ENCODE results near the gene M1AP.

Gene M1AP

DNA sequence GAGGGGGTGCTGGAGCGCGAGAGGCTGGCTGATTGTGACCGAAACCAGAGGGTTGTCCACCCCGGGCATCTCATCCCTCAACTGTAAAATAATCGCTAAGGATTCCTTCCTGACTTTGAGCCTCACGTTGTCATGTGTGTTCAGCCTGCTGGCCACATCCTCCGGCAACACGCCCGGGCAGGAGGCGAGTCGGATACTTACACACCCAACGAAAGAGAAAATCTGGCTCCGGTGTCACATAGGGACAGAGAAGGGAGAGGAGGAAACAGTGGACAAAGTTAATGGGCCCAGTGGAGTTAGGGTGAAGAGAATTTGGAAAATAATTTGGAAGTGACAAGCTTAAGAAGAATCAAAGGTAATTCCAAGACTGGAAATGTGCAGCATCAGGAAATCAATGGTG lies 131.5 kb downstream of the M1AP start:
- no peak for DNase-seq

DNA sequence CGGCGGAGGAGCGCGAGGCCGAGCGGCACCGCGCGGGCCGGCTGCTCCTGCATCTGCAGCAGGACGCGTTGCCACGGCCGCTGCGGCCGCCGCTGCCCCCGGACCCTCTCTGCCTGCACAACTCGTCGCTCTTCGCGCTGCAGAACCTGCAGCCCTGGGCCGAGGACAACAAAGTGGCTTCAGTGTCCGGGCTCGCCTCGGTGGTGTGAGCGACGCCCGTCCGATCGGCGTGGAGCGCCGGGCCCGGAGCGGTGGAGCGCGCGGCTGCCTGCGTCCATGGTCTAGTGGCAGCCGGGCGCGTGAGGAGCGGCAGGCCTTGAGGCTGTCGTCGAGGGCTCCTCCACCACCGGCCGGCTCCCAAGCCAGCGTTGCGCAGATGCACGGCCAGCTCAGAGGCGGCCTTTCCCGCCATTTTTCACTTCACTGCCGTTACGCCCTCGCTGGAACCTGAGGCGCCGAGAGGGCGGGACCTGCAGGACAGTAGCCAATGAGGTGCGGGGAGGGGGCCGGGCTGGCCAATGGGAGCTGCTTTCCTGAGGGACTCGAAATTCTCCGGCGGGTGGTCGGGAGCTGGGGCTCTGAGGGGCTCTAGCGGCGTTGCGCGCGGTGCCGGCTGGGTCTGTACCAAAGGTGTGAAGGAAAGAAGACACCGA lies 132.0 kb downstream of the M1AP start:
- peak; percentile 91 for DNase-seq

DNA sequence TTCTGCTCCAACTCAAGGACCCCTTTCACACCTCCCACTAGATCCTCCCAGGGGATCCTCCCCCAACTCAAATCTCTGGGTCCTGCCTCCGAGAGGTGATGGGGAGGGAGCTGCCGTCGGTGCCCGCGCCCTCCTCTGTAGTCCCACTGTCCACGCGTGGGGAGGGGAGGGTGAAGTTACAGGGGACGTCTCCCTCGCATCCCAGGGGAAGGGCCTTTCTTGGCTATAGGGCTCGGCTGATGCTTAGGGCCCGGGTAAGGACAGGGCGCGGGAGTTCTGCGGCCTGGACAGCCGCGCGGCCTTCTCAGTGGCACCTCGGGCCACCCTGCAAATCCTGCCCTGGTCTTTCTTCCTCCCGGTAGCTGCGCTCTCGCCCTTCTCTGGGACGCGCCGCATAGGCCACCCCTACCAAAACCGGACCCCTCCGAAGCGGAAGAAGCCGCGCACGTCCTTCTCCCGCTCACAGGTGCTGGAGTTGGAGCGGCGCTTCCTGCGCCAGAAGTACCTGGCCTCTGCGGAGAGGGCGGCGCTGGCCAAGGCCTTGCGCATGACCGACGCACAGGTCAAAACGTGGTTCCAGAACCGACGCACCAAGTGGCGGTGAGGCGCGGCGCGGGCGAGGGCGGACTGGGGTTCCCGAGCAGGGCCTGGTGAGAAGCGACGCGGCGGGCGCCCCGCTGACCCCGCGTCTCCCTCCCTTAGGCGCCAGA lies 132.7 kb downstream of the M1AP start:
- no peak for DNase-seq

DNA sequence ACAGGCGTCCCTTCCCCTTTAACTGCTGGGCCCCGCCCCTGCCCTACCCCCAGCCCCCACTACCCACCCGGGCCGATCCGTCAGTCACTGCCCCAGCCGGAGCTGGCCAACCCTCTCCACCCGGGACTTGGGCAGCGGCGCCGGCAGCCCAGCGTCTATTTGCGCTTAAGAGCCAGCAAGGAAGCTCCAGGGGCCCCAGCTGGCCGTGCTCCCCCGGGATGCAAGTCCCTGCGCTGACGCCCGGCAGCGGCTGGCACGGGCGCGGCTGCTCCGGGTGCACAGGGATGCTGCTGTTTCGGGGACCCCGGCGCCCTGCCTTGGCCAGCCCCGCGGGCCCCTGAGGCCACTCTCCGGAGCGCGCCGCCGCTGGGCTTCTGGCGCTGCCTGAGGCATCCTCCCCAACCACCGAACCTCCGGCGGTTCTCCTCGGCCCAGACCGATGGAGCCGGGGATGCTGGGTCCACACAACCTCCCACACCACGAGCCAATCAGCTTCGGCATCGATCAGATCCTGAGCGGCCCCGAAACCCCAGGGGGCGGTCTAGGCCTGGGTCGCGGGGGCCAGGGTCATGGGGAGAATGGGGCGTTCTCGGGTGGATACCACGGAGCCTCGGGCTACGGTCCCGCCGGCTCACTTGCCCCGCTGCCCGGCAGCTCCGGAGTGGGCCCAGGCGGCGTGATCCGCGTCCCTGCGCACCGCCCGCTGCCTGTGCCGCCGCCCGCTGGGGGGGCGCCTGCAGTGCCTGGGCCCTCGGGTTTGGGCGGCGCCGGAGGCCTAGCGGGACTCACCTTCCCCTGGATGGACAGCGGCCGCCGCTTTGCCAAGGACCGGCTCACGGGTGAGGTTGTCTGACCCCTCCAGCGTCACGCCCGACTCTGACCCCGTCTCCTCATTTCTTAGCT lies 133.5 kb downstream of the M1AP start, which contains the start of gene TLX2:
Gene TLX2, plus strand, starts transcription at position 83 of the 903 bp plus-strand sequence. Its CDS starts 357 bp downstream, at position 440.
- no peak for DNase-seq

DNA sequence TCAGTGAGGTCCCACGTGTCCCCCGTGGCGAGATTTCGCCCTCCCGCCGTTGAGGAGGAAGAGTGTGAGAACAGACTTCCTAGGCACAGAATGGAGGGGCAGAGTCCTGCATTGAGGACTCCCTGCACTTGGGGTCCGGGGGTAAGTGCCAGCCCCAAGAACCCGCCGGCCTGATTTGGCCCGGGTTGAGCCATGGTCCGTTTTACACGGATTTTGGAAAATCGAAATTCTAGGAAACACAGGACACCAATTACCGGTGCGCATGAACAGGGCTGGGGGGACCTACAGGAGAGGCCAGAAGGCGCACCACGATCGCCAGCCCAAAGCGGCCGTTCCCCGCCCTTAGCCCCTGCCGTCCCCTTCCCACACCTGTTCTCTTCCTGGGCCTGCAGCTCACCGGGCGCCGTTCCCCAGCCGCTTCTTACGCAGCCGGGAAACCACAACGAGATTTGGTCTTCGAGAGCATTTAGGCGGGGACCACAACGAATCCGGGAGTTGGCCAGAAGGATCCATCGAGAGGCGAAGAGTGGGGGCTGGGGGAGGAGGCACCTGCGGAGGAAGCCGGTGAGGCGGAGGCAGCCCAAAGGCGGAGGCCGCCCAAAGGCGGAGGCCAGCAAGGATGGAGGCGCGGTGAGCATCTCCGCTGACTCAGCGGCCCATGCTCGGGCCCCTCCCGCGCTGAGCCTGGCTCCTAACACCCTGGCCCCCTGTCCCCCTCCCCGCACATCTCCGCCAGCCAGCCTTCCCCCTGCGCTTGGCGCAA lies 134.3 kb downstream of the M1AP start:
- DNase-seq, result no peak

DNA sequence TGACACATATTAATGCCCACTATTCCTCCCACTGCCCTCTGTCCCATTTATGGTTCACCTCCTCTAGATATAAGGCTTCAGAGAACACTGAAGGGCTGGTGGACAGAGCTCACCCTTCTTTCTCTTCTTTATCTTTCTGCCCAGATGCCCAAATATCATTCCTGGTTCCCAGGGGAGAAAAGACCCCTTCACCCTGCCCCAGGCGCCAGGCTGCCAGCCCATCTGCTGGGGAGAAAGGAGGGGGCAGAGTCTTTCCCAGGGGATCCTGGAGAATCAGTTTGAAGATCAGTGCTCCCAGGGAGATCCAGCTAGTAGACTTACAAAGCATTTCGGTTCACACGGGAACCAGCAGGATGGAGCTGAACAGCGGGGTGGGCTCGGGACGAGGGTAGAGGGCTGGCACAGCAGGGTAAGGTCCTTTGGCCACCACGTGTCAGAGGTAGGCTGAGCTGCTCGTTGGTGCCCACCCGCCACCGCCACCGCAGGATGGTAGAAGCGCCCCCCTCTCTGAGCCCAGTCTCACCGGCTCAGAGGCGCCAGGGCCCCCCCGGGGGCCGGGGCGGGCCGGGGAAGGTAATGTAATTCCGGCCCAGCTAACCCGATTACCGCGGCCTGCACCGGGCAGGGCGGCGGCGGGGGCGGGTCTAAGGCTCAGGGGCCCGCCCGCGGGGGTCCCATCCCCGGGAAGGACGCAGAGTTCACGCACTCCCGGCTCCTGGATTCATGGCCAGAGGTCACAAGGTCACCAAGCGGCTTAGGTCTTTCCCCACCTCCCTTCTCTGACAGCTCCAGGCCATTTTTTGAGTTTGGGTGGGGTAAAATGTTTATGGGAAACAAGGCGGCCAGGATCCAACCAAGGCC lies 135.2 kb downstream of the M1AP start:
- DNase-seq, result no peak

DNA sequence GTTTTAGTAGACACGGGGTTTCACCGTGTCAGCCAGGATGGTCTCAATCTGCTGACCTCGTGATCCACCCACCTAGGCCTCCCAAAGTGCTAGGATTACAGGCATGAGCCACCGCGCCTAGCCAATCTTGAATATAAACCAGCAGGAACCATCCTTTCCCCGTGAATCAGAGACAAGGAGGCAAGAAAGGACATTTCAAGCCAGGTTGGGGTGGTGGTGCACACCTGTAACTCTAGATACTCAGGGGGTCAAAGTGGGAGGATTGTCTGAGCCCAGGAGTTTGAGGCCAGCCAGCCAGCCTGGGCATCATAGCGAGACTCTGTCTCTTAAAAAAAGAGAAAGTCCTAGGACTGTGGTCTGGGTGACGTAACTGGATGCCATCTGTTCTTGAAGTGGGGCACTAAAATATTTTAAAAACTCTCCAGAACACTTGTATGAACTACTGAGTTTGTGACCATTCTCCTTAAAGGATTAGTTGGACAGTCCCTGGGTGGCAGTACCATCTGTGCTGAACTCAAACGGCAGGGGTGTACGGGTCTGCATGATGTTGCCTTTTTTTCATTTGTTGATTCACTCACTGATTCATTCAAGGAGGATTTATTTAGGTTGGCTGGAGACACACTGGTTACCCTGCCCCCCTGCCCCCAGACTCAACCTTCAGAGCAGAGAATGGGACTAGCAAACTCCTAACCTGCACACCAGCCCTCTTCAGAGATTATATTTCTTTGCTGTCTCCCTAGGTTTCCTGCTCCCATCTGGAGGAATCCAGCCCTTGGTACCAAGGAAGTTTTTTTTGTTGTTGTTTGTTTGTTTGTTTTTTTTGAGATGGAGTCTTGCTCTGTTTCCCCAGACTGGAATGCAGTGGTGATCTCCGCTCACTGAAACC lies 136.8 kb downstream of the M1AP start:
- DNase-seq, result no peak

DNA sequence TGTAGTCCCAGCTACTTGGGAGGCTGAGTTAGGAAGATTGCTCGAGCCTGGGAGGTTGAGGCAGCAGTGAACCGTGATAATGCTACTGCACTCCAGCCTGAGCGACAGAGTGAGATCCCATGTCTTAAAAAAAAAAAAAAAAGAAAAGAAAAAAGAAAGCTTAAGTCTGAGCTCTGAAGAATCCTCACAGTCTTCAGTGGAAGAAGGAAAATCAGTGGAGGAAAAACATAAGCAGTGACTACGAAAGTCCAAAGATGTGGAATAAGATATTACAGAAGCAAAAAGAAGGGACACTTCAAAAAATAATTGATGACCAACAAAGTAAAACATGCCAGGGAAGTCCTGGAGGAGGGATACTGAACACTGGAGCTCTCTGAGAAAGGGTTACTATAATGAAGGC lies 137.9 kb downstream of the M1AP start:
- DNase-seq, result no peak

DNA sequence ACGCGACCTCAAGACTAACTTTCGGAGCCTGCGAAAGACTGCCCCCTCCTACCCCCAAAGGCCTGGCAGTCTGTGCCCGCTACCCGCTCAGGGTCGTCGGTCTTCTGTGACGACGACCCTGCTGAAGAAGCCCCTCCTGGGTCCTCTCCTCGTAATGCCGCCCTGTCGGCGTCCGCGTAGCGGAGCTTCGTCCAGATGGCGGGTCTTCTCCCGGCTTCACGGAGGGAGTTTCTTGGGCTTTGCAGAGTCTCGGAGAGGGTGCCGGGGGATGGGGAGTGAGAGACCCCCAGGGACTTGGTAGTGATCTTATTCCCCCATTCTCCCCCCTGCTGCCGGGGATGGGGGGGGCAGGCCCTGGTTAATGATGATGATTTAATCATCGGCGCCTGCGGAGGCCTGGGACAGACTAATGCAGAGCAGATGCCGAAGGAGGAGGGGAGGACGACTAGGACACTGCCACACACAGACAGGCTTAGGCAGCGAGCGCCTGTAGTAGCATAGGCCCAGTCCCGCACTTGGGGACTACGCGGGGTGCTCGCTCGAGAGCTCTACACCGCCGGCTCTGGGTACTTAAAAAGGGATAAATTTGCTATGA lies 140.1 kb downstream of the M1AP start:
- DNase-seq, result no peak
